HG02840 (cell line): ENCODE data around the gene ATN1.

Source experiments
- ATAC-seq: cut with Tn5 transposase; IDR thresholded peaks from one replicate; pipeline ENCODE4 v1.9.1; 2021; ENCODE audit warnings: mild to moderate bottlenecking, moderate library complexity, moderate number of reproducible peaks; ENCODE audit not compliant: unreplicated experiment, low FRiP score

ATN1 gene

DNA sequence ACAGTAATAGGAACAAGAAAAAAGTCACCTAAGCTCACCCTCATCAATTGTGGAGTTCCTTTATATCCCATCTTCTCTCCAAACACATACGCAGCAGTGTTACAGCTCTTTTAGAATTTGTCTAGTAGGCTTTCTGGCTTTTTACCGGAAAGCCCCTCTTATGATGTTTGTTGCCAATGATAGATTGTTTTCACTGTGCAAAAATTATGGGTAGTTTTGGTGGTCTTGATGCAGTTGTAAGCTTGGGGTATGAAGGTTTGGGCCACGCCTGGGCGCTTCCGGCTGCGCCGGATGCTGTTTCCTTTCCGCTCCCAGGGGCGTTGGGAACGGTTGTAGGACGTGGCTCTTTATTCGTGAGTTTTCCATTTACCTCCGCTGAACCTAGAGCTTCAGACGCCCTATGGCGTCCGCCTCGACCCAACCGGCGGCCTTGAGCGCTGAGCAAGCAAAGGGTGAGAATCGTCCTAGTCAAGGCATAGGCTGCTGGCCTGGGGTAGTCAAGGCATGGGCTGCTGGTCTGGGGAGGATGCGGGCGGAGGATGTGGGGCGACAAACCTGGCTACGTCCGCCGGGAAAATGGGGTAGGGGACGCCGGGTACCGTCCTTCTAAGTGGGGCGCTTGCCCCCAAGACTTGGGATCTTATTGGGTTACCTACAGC, 16.1 kb downstream of the ATN1 start, which contains the start of the genes C12orf57 and RNU7-1:
Gene C12orf57 (plus strand): TSS at position 301 of the 659 bp plus-strand sequence. CDS start 100 bp downstream, at position 401.
Gene RNU7-1 (plus strand): TSS at position 95 of the 659 bp plus-strand sequence.
- ATAC-seq = peak; percentile 38

GRCh38 chr12:6944381-6945186, 16.8 kb downstream of the ATN1 start:
- peak; percentile 34 for ATAC-seq

- ATAC-seq = no peak
Measured at GRCh38 chr12:6945613-6946012, 17.9 kb downstream of the ATN1 start.

GRCh38 chr12:6946033-6946919, 18.5 kb downstream of the ATN1 start:
- ATAC-seq = no peak

DNA sequence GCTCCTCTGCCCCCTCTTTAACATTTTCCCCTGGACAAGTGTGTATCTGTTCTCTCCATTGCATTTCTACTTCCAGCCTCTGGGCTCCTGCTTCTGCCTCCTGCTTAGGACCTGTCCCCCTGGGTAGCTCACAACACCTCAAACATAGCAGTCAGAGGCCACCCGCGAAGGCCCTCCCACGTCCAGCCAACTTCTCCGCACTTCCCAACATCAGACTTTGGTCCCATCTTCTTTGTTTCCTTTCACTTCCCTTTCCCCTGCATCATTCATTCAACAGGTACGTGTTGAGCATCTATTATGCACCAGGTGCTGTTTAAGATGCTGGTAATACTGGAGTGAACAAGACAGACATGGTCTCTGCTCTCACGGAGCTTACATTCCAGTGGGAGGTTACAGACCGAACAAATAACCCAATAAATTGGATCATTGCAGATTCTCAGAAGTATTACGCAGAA, 19.2 kb downstream of the ATN1 start:
- no peak for ATAC-seq

DNA sequence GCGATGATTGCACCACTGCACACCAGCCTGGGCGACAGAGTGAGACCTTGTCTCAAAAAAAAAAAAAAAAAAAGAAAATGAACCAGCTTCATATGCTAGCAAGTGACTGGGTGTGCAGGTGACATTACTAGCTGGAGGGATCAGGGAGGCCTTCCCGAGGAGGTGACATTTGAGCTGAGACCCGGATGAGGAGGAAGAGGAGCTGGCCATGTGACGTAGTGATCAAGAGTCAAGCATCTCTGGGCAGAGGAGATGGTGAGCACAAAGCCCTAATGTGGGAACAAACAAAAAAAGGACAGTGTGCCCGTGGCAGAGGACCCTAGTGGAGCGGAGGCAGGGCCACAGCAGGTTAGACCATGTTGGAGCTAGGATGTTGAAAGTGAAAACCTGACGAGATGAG, 19.9 kb downstream of the ATN1 start:
- no peak for ATAC-seq

DNA sequence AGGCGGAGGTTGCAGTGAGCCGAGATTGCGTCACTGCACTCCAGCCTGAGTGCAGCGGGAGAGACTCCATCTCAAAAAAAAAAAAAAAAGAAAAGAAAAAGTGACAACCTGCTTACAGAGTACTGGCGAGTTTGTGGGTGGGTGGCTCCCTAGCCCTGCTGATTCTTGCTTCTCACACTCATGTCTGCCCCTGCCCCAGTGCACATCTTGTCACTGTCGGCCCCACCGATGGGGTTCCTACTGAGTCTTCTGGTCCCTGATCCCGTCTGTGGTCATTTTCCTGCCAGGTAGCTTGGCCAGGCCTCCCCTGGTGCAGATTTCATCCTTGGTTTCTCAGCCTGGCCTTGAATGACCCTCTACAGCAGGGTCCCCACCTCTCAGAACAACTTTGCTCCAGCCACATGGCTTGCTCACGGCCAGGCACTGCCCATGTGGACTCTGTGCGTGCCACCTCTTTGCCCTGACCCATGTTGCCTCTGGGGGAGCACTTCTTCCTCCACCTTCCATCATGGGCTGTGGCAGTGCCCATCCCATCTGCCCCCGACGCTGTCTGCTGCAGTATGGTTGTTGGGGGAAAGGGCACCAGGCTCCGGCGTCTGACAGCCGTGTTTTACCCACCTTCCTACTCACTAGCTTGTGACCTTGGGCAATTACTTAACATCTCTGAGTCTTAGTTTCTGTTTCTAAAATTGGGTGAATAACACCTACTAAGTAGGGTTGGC, 21.3 kb downstream of the ATN1 start:
- ATAC-seq = no peak

DNA sequence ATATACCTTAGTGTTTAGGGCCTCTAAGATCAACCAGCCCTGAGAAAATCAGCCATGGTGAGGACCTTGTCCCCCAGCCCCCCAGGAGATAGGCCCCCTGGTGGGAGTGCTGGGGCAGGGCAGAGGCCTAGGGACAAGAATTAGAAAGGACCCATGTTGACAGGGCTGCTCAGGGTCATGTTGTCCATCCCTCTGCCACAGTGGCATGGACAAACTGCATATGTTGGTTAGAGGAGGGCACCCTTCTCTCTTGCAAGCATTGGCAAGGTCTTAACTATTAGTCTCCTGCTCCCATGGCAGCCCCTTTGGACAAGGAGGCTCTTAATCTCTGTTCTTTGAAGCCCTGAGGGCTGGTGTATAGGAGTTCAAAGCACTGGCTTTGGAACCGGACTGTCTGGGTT, 22.6 kb downstream of the ATN1 start:
- ATAC-seq = no peak

- ATAC-seq = no peak
Measured at GRCh38 chr12:6950811-6951540, 23.2 kb downstream of the ATN1 start, which contains the start of gene PTPN6. PTPN6 (plus strand) TSS chr12:6951356; CDS start chr12:6951513, 157 bp downstream.

DNA sequence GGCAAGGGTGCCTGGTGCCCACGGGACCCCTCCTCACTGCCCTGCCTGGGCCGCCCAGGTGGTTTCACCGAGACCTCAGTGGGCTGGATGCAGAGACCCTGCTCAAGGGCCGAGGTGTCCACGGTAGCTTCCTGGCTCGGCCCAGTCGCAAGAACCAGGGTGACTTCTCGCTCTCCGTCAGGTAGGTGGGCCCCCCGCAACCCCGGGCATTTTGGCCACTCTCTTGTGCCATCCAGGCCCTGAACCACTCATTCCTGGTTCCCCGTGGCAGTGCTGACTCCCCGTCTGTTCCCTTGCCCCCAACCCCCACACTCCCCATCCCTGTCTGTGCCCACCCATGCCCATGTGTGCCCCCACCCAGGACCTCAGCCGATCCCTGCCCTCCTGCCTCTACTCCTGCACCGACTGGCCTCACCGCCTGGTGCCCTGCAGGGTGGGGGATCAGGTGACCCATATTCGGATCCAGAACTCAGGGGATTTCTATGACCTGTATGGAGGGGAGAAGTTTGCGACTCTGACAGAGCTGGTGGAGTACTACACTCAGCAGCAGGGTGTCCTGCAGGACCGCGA, 23.9 kb downstream of the ATN1 start:
- ATAC-seq = no peak

- ATAC-seq = no peak
Measured at GRCh38 chr12:6952121-6952862, 24.5 kb downstream of the ATN1 start.

DNA sequence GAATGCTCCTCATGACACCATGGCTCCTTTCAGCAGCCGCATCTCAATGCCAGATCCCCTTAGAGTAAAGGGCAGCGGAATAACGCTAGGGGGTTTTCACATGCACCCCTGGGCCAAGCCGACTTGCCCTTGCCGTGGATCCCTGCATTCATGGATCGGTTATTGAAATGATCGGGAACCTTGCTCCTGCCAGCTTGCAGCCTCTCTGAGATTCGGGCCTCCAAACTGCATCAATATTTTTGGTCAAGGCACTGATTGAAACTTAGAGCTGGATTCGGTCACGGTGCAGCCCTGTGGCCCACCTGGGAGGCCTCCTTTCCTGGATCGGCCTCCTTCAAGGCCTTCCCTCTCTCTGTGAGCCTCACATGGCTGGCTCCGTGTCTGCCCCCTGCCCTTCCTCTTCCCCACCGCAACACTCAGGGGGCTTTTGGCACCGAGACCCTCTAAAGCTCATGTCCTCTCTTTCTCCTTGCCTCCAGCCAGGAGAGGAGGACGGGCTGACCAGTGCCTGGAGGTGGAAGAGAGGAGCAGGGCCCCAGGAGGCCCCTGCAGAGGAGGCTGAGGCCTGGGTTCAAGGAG, 25.2 kb downstream of the ATN1 start:
- no peak for ATAC-seq

GRCh38 chr12:6953442-6954315, 25.9 kb downstream of the ATN1 start:
- ATAC-seq = peak; percentile 57

DNA sequence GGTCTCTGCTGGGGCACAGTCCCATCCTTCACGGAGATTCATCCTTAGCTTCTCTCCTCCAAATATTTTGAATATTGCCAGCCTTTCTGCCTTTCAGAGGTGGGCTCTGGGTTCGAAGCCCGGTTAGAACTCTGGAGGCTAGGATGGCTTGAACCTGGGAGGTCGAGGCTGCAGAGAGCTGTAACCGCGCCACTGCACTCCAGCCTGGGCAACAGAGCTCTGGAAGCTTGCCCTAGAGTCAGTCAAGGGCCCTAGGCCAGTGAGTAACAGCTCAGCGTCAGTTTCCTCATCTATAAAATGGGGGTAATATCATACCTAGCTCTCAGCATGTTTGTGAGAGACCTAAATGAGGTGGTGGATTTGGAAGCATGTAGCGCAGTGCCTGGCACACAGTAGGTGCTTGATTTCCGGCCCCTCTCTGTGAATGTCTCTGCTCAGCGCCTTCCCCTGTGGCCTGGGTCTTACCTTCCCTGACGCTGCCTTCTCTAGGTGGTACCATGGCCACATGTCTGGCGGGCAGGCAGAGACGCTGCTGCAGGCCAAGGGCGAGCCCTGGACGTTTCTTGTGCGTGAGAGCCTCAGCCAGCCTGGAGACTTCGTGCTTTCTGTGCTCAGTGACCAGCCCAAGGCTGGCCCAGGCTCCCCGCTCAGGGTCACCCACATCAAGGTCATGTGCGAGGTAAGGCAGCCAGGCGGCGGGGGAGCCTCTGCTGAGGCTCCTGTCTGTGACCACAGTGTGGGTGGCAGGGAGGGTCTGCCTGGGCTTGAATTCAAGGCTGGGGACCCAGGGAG, 26.8 kb downstream of the ATN1 start:
- ATAC-seq = no peak

- no peak for ATAC-seq
Measured at GRCh38 chr12:6955108-6956020, 27.6 kb downstream of the ATN1 start.
